Calu3 (cell line): Measurements from ENCODE around the gene CLEC4D. TPM values are rescaled to one million over a fixed set of nuclear protein-coding genes. Genes with fewer than 3 reads are reported as not detected.
A peak's percentile ranks its signal among the peaks of the same experiment; 100 is the strongest.

Experiments used
- BruUV-seq: library from RNA; stranded (reverse); fragments of 400-500 nt; replicated peaks from 2 replicates; lab custom pipeline; 2021; lab: Mats Ljungman, UMichigan
- CTCF ChIA-PET: fragments of 300-600 bp; sonication (Branson Sonifier 250); formaldehyde crosslinking; loops from one replicate; lab custom pipeline; 2022; ENCODE audit warnings: antibody characterized with exemption; lab: Charles Lee
- DNase-seq: peaks from one replicate; pipeline ENCODE4 v3.0.0; 2022
- H3K27ac Mint-ChIP-seq: one replicate; pipeline ENCODE4 v1.8.0; 2022; ENCODE audit warnings: mixed read lengths; ENCODE audit not compliant: unreplicated experiment
- H3K27me3 Mint-ChIP-seq: one replicate; pipeline ENCODE4 v1.8.0; 2022; ENCODE audit warnings: mixed read lengths; ENCODE audit not compliant: unreplicated experiment
- H3K36me3 Mint-ChIP-seq: one replicate; pipeline ENCODE4 v1.8.0; 2022; ENCODE audit warnings: mild to moderate bottlenecking, moderate library complexity, mixed read lengths; ENCODE audit not compliant: insufficient read depth, unreplicated experiment
- H3K4me1 Mint-ChIP-seq: one replicate; pipeline ENCODE4 v1.8.0; 2022; ENCODE audit warnings: mild to moderate bottlenecking, low read depth, mixed read lengths; ENCODE audit not compliant: unreplicated experiment
- H3K4me3 Mint-ChIP-seq: one replicate; pipeline ENCODE4 v1.8.0; 2022; ENCODE audit warnings: mild to moderate bottlenecking, low read depth, moderate library complexity, mixed read lengths; ENCODE audit not compliant: unreplicated experiment
- H3K9me3 Mint-ChIP-seq: one replicate; pipeline ENCODE4 v1.8.0; 2022; ENCODE audit warnings: low read depth, mixed read lengths; ENCODE audit not compliant: unreplicated experiment
- CTCF ChIP-seq: fragments of 200-600 bp; IDR thresholded peaks from one replicate; pipeline ENCODE4 v1.8.0; 2022; ENCODE audit warnings: antibody characterized with exemption; ENCODE audit not compliant: unreplicated experiment
- intact Hi-C: fragments of 100-400 bp; cut with micrococcal nuclease; formaldehyde crosslinking; loops from one replicate; pipeline ENCODE4 v1.10.0; 2022; ENCODE audit not compliant: unreplicated experiment
- total RNA-seq: library from RNA; stranded (reverse); gene quantifications from 2 replicates; pipeline ENCODE4 v1.2.3, GENCODE V29; 2022

The CLEC4D gene
- total RNA-seq, 1 experiment from 2014 or later: not detected

DNA sequence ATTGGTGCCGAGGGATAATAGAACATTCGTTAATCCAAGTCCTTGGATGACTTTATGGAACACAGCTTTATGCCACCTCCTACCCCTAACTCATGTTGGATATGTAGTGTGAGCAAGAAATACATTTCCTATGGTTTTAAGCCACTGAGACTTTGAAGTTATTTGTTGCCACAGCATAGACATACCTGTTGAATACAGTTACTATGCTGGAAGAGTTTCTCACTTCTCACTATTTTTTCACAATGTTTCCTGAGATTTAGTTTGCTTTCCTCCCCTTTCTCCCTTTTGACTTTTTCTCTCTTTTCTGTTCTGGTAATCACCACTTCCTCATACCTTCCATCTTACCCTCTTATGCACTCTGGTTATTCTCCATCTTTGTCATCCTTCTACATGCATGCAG, 34.9 kb downstream of the CLEC4D start:
- DNase-seq: no peak
- H3K27ac Mint-ChIP-seq: no peak overlapping the region
- H3K4me3 Mint-ChIP-seq: no peak overlapping the region
- TF ChIP-seq CTCF: no peak
- CTCF ChIA-PET: no interaction called here
- BruUV-seq: no TSS peak
- no peaks in the 10 kb centered on the region for H3K36me3 Mint-ChIP-seq
- peaks cover 15% of the 10 kb centered on the region for H3K27me3 Mint-ChIP-seq
- H3K4me1 Mint-ChIP-seq: no peaks in the 10 kb centered on the region
- no peaks in the 10 kb centered on the region for H3K9me3 Mint-ChIP-seq
- intact Hi-C loops: loop anchor here (10.0 kb wide), 1 partner anchor 347 kb away; no protein-coding TSS in a partner anchor

DNA sequence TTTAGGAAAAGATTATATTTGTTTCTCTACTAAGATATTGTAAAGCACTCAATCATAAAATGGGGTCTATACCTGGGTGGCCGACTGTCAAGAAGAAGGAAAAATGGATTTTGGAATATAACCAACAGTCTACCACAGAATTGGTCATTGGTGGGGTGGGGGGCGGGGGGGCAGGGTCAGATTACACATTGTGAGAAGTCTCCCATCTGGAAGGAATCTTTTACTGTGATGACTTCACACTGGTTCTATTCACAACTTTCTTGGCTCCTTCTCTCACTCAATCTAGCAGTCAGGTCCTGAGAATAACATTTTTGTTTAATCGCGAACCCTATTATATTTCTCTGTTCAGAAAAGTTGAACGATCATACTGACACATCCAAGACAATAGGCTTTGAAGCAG, 36.1 kb downstream of the CLEC4D start:
- no peaks in the 10 kb centered on the region for H3K9me3 Mint-ChIP-seq
- no peak overlapping the region for H3K4me3 Mint-ChIP-seq
- BruUV-seq: no TSS peak
- intact Hi-C loops: loop anchor here (10.0 kb wide), 1 partner anchor 345 kb away; no protein-coding TSS in a partner anchor
- no peak for TF ChIP-seq CTCF
- H3K4me1 Mint-ChIP-seq: no peaks in the 10 kb centered on the region
- H3K27ac Mint-ChIP-seq: no peak overlapping the region
- peaks cover 15% of the 10 kb centered on the region for H3K27me3 Mint-ChIP-seq
- H3K36me3 Mint-ChIP-seq: no peaks in the 10 kb centered on the region
- no peak for DNase-seq
- CTCF ChIA-PET: no interaction called here

DNA sequence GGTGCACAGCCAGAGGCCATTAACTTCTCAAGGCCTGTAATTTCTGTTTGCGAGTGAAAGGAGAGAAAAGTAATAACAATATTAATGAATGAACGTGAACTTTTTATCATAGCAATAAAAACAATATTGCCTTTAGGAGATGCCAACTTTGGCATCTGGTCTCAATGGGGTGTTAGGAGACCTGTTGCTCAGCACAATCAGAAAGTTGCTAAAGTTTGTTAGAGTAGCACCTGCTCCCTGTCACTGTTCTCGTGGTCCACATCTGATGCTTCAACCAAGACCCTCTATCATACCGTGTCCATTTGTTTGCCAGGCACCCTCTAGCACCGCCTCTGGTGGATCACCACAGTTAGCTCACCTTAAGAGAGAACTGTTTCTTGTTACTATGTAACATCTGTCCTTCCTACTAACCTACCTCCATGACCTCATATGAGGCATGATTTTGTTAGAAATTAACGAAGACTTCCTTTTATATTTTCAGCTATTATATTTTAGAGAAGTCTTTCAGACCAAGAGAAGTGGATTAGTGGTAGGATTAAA, 39.9 kb downstream of the CLEC4D start:
- TF ChIP-seq CTCF: no peak
- H3K27me3 Mint-ChIP-seq: peaks cover 8% of the 10 kb centered on the region
- H3K9me3 Mint-ChIP-seq: no peaks in the 10 kb centered on the region

DNA sequence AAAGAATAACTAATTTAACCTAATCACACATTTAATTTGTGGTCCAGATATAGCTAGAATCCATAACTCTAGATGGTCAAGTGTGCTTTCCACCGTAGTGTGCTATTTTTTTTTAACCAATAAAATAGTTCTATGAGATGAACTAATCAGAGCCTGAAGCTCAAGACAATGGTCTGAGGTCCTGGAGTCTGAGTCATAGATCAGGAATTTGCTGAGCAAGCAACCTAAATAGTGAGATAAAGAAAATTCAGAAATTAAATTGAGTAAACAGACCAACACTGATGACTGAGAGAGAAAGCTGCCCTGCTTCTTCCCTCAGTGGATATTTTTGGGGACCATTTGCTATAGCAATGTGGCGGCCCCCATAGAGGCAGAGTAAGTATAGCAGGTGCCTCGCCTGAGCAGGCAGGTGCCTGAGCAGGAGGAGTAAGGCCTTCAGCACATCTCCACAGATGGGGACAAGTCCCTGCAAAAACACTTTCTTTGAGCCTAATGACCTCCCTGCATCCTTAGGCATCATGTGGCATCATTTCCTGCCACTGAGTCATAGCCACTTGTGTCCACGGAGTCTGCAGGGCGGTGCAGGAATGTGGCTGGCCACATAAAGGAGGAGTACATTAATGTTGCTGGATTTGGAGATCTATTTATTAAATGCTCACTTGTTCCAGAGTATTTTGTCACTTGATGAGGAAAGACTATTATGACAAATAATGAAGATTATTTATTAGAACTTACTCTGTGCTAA, 41.3 kb downstream of the CLEC4D start:
- no peak overlapping the region for H3K27ac Mint-ChIP-seq
- peak; percentile 14 for DNase-seq
- H3K9me3 Mint-ChIP-seq: no peaks in the 10 kb centered on the region
- H3K4me3 Mint-ChIP-seq: no peak overlapping the region
- no peaks in the 10 kb centered on the region for H3K36me3 Mint-ChIP-seq
- intact Hi-C loops: no loop called here
- no peaks in the 10 kb centered on the region for H3K4me1 Mint-ChIP-seq
- CTCF ChIA-PET: interaction anchor here (0.6 to 1.1 kb wide), 2 partner anchors 54 to 610 kb away, joined by 3 to 4 read pairs; no protein-coding TSS in a partner anchor
- no TSS peak for BruUV-seq
- TF ChIP-seq CTCF: no peak
- H3K27me3 Mint-ChIP-seq: no peaks in the 10 kb centered on the region

More for the DNA sequence above, 39.9 kb downstream of the CLEC4D start:
- no TSS peak for BruUV-seq
- no peaks in the 10 kb centered on the region for H3K36me3 Mint-ChIP-seq
- no peak overlapping the region for H3K27ac Mint-ChIP-seq
- CTCF ChIA-PET: interaction anchor here (0.7 kb wide), 1 partner anchor 12 kb away, joined by 3 read pairs; the partner anchor contains the start of gene CLEC4E
- no peak for DNase-seq
- intact Hi-C loops: no loop called here
- H3K4me1 Mint-ChIP-seq: no peaks in the 10 kb centered on the region
- H3K4me3 Mint-ChIP-seq: no peak overlapping the region
